ENCODE results near the gene WASL.
"Not testable (repeated sequence)": the region's sequence is repeated elsewhere in the genome, so short reads cannot be mapped to it uniquely, and the experiment has no call there.

- not testable (repeated sequence) for TF ChIP-seq POLR2A, POLR2AphosphoS5 (IDR thresholded peaks at IDR 0.05)
- TF ChIP-seq, protein P1, sequence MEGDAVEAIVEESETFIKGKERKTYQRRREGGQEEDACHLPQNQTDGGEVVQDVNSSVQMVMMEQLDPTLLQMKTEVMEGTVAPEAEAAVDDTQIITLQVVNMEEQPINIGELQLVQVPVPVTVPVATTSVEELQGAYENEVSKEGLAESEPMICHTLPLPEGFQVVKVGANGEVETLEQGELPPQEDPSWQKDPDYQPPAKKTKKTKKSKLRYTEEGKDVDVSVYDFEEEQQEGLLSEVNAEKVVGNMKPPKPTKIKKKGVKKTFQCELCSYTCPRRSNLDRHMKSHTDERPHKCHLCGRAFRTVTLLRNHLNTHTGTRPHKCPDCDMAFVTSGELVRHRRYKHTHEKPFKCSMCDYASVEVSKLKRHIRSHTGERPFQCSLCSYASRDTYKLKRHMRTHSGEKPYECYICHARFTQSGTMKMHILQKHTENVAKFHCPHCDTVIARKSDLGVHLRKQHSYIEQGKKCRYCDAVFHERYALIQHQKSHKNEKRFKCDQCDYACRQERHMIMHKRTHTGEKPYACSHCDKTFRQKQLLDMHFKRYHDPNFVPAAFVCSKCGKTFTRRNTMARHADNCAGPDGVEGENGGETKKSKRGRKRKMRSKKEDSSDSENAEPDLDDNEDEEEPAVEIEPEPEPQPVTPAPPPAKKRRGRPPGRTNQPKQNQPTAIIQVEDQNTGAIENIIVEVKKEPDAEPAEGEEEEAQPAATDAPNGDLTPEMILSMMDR (IDR thresholded peaks at IDR 0.05), result not testable (repeated sequence)
These were observed 114.7 kb downstream of the WASL start for GRCh38 chr7:123634011-123634573.
